T-helper 1 cell (primary cell): ENCODE results near the gene ELF2.
A peak's percentile ranks its signal among the peaks of the same experiment; 100 is the strongest.
"Not testable (repeated sequence)": the region's sequence is repeated elsewhere in the genome, so short reads cannot be mapped to it uniquely, and the experiment has no call there.

ENCODE experiments used
- DNase-seq, 5 donors: peaks; one replicate each; pipeline ENCODE4 v3.0.0-alpha.2; 2012 to 2020

Gene ELF2

GRCh38 chr4:139076016-139076744, 100.8 kb downstream of the ELF2 start:
- no peak for DNase-seq

- DNase-seq: no peak
Observed at GRCh38 chr4:139060591-139060990, 116.4 kb downstream of the ELF2 start.

GRCh38 chr4:139059026-139059425, 118.0 kb downstream of the ELF2 start:
- not testable (repeated sequence) for DNase-seq

- no peak for DNase-seq
Observed at GRCh38 chr4:139054791-139055505, 122.1 kb downstream of the ELF2 start.

- DNase-seq: no peak
Observed at GRCh38 chr4:139053909-139054308, 123.1 kb downstream of the ELF2 start.

GRCh38 chr4:139050446-139050845, 126.6 kb downstream of the ELF2 start:
- no peak for DNase-seq

- DNase-seq: no peak
Observed at GRCh38 chr4:139048026-139048425, 129.0 kb downstream of the ELF2 start.

GRCh38 chr4:139044291-139044690, 132.7 kb downstream of the ELF2 start:
- no peak for DNase-seq

GRCh38 chr4:139042981-139043460, 134.0 kb downstream of the ELF2 start:
- DNase-seq: no peak

- no peak for DNase-seq
Observed at GRCh38 chr4:139038874-139039443, 138.1 kb downstream of the ELF2 start.

GRCh38 chr4:139036885-139037284, 140.1 kb downstream of the ELF2 start:
- no peak for DNase-seq

- DNase-seq: no peak
Observed at GRCh38 chr4:139035650-139036049, 141.4 kb downstream of the ELF2 start.

GRCh38 chr4:139030614-139031235, 146.3 kb downstream of the ELF2 start:
- peak; percentile 44 to 74 (median 61) for DNase-seq

GRCh38 chr4:139029866-139030363, 147.1 kb downstream of the ELF2 start:
- not testable (repeated sequence) for DNase-seq

- DNase-seq: no peak
Observed at GRCh38 chr4:139028191-139028661, 148.8 kb downstream of the ELF2 start.

- DNase-seq: no peak
Observed at GRCh38 chr4:139027776-139028175, 149.2 kb downstream of the ELF2 start.

- DNase-seq: no peak
Observed at GRCh38 chr4:139025841-139026240, 151.2 kb downstream of the ELF2 start.

GRCh38 chr4:139024686-139025085, 152.3 kb downstream of the ELF2 start:
- no peak for DNase-seq

GRCh38 chr4:139022835-139023234, 154.2 kb downstream of the ELF2 start:
- no peak for DNase-seq

- not testable (repeated sequence) for DNase-seq
Observed at GRCh38 chr4:139021071-139021470, 155.9 kb downstream of the ELF2 start.

- no peak for DNase-seq
Observed at GRCh38 chr4:139020384-139020783, 156.6 kb downstream of the ELF2 start.

GRCh38 chr4:139018971-139019758, 157.9 kb downstream of the ELF2 start:
- no peak for DNase-seq
